Stimulated activated CD4-positive, alpha-beta T cell treated with anti-CD3 and anti-CD28 coated beads, Interleukin-2, amount 100 ng/mL, for 48 hours (primary cell): ENCODE measurements around the gene C16orf95.
"Not testable (repeated sequence)": the region's sequence is repeated elsewhere in the genome, so short reads cannot be mapped to it uniquely, and the experiment has no call there.

Experiments used
- DNase-seq, 2 donors: peaks; one replicate each; pipeline ENCODE4 v3.0.0-alpha.2; 2020

Gene C16orf95

GRCh38 chr16:87278191-87279093 lies 38.8 kb downstream of the C16orf95 start:
- peak; percentile 43 to 58 for DNase-seq

- DNase-seq: no peak
Measured at GRCh38 chr16:87276924-87277323, 40.3 kb downstream of the C16orf95 start.

- no peak for DNase-seq
Measured at GRCh38 chr16:87276091-87276701, 41.0 kb downstream of the C16orf95 start.

GRCh38 chr16:87274794-87275193 lies 42.4 kb downstream of the C16orf95 start:
- DNase-seq: no peak

GRCh38 chr16:87273471-87274030 lies 43.6 kb downstream of the C16orf95 start:
- DNase-seq: no peak

GRCh38 chr16:87271256-87271655 lies 45.9 kb downstream of the C16orf95 start:
- no peak for DNase-seq

- no peak for DNase-seq
Measured at GRCh38 chr16:87267566-87267965, 49.6 kb downstream of the C16orf95 start.

- no peak for DNase-seq
Measured at GRCh38 chr16:87266846-87267245, 50.3 kb downstream of the C16orf95 start.

GRCh38 chr16:87265261-87265660 lies 51.9 kb downstream of the C16orf95 start:
- no peak for DNase-seq

- DNase-seq: no peak
Measured at GRCh38 chr16:87264634-87265033, 52.6 kb downstream of the C16orf95 start.

- DNase-seq: no peak
Measured at GRCh38 chr16:87263418-87264052, 53.7 kb downstream of the C16orf95 start.

GRCh38 chr16:87259431-87259830 lies 57.8 kb downstream of the C16orf95 start:
- DNase-seq: no peak

- not testable (repeated sequence) for DNase-seq
Measured at GRCh38 chr16:87258653-87259052, 58.5 kb downstream of the C16orf95 start.

GRCh38 chr16:87255866-87256265 lies 61.3 kb downstream of the C16orf95 start:
- no peak for DNase-seq

GRCh38 chr16:87254734-87255133 lies 62.5 kb downstream of the C16orf95 start:
- no peak for DNase-seq

GRCh38 chr16:87254296-87254695 lies 62.9 kb downstream of the C16orf95 start:
- DNase-seq: no peak

GRCh38 chr16:87253536-87253935 lies 63.7 kb downstream of the C16orf95 start:
- DNase-seq: no peak
